AG09319 (cell line): Measurements from ENCODE around the gene FSIP2.

Experiments
- DNase-seq: peaks from one replicate; pipeline ENCODE4 v3.0.0-alpha.2; 2010; ENCODE audit warnings: low read depth; ENCODE audit errors: extremely low read depth
- CTCF ChIP-seq: IDR thresholded peaks from 2 replicates; pipeline ENCODE4 v1.5.1; 2011; ENCODE audit warnings: low read depth, mild to moderate bottlenecking, inconsistent platforms, low read length, moderate library complexity

FSIP2 gene

GRCh38 chr2:185875136-185875931 is 136.7 kb downstream of the FSIP2 start:
- DNase-seq = no peak
- TF ChIP-seq CTCF = no peak

GRCh38 chr2:185876234-185876633 is 137.6 kb downstream of the FSIP2 start:
- DNase-seq = no peak
- TF ChIP-seq CTCF = no peak

GRCh38 chr2:185880396-185880795 is 141.8 kb downstream of the FSIP2 start:
- no peak for DNase-seq
- no peak for TF ChIP-seq CTCF
